GM21825 (cell line): ENCODE results near the gene UBIAD1.

ENCODE experiments used
- ATAC-seq: cut with Tn5 transposase; IDR thresholded peaks from one replicate; pipeline ENCODE4 v1.9.1; 2021; ENCODE audit warnings: mild to moderate bottlenecking, moderate library complexity; ENCODE audit not compliant: unreplicated experiment

The UBIAD1 gene

GRCh38 chr1:11308699-11309224 lies 35.8 kb downstream of the UBIAD1 start:
- ATAC-seq, result no peak

- no peak for ATAC-seq
These were observed 36.4 kb downstream of the UBIAD1 start for GRCh38 chr1:11309385-11309784.

GRCh38 chr1:11311816-11312755 lies 39.1 kb downstream of the UBIAD1 start:
- ATAC-seq, result no peak

- ATAC-seq, result no peak
These were observed 42.0 kb downstream of the UBIAD1 start for GRCh38 chr1:11314959-11315358.

GRCh38 chr1:11316701-11317100 lies 43.7 kb downstream of the UBIAD1 start:
- no peak for ATAC-seq

- ATAC-seq, result no peak
These were observed 46.0 kb downstream of the UBIAD1 start for GRCh38 chr1:11318982-11319381.

GRCh38 chr1:11320153-11320936 lies 47.3 kb downstream of the UBIAD1 start:
- no peak for ATAC-seq

GRCh38 chr1:11321656-11322491 lies 48.9 kb downstream of the UBIAD1 start:
- no peak for ATAC-seq

GRCh38 chr1:11324567-11325165 lies 51.7 kb downstream of the UBIAD1 start:
- ATAC-seq, result no peak

GRCh38 chr1:11326070-11326469 lies 53.1 kb downstream of the UBIAD1 start:
- ATAC-seq, result no peak

- no peak for ATAC-seq
These were observed 55.4 kb downstream of the UBIAD1 start for GRCh38 chr1:11328444-11328843.

GRCh38 chr1:11330411-11330810 lies 57.4 kb downstream of the UBIAD1 start:
- ATAC-seq, result no peak

GRCh38 chr1:11331036-11331944 lies 58.3 kb downstream of the UBIAD1 start:
- ATAC-seq, result no peak

- no peak for ATAC-seq
These were observed 59.0 kb downstream of the UBIAD1 start for GRCh38 chr1:11331945-11332546.

GRCh38 chr1:11333631-11334030 lies 60.6 kb downstream of the UBIAD1 start:
- ATAC-seq, result no peak

GRCh38 chr1:11334261-11334804 lies 61.3 kb downstream of the UBIAD1 start:
- no peak for ATAC-seq

GRCh38 chr1:11334821-11335220 lies 61.8 kb downstream of the UBIAD1 start:
- ATAC-seq, result no peak

GRCh38 chr1:11335417-11336056 lies 62.5 kb downstream of the UBIAD1 start:
- peak; percentile 85 for ATAC-seq
